Heart left ventricle (tissue), 16 donors: Measurements from ENCODE around the gene ZNF799. TPM values are rescaled to one million over a fixed set of nuclear protein-coding genes. Genes with fewer than 3 reads are reported as not detected.
A peak's percentile ranks its signal among the peaks of the same experiment; 100 is the strongest.
"Not testable (repeated sequence)": the region's sequence is repeated elsewhere in the genome, so short reads cannot be mapped to it uniquely, and the experiment has no call there.

ENCODE experiments used
- ATAC-seq, 4 donors: fragments of 200-7000 bp; cut with Tn5 transposase; one replicate each; pipeline ENCODE4 v1.9.1; 2020 to 2022; ENCODE audit warnings: moderate library complexity in 4 of 4, mild to moderate bottlenecking in 3 of 4, moderate number of reproducible peaks in 1 of 4
- DNase-seq, 5 donors: peaks; one replicate each; pipeline ENCODE4 v3.0.0-alpha.2; 2020
- H3K27ac ChIP-seq, 12 donors: fragments of 200-600 bp; sonication (generic) in 4 of 12; one replicate each; pipeline versions ENCODE4 v1.5.0 to v1.8.0; 2016 to 2022; ENCODE audit warnings: mild to moderate bottlenecking in 2 of 12
- H3K27me3 ChIP-seq, 9 donors: fragments of 200-600 bp; sonication (generic) in 2 of 9; one replicate each; pipeline versions ENCODE4 v1.5.1 to v1.8.0; 2016 to 2022; ENCODE audit warnings: mild to moderate bottlenecking in 3 of 9
- H3K36me3 ChIP-seq, 9 donors: fragments of 200-600 bp; sonication (generic) in 2 of 9; one replicate each; pipeline versions ENCODE4 v1.5.0 to v1.8.0; 2018 to 2022; ENCODE audit warnings: mild to moderate bottlenecking in 2 of 9
- H3K4me1 ChIP-seq, 12 donors: fragments of 200-600 bp; sonication (generic) in 4 of 12; one replicate each; pipeline versions ENCODE4 v1.5.0 to v1.8.0; 2016 to 2022; ENCODE audit warnings: mild to moderate bottlenecking in 3 of 12
- H3K4me3 ChIP-seq, 12 donors: fragments of 200-600 bp; sonication (generic) in 4 of 12; one replicate each; pipeline versions ENCODE4 v1.5.0 to v1.8.0; 2017 to 2022; ENCODE audit warnings: mild to moderate bottlenecking in 9 of 12, moderate library complexity in 4 of 12
- H3K9me3 ChIP-seq, 12 donors: fragments of 200-600 bp; sonication (generic) in 4 of 12; one replicate each; pipeline versions ENCODE4 v1.5.0 to v1.8.0; 2016 to 2022; ENCODE audit warnings: mild to moderate bottlenecking in 1 of 12
- CTCF ChIP-seq, 12 donors: fragments of 200-600 bp; sonication (generic) in 4 of 12; IDR thresholded peaks; one replicate each; pipeline versions ENCODE4 v1.5.0 to v1.8.0; 2018 to 2022; ENCODE audit warnings: antibody characterized with exemption in 12 of 12, mild to moderate bottlenecking in 5 of 12
- POLR2A ChIP-seq, 2 donors: fragments of 450-650 bp; IDR thresholded peaks; one replicate each; pipeline ENCODE4 v1.6.1; 2017; ENCODE audit warnings: antibody characterized with exemption in 2 of 2, mild to moderate bottlenecking in 2 of 2, moderate library complexity in 2 of 2
- WGBS, 4 donors: extraction: QIAGEN DNeasy Blood & Tissue Kit in 2 of 4; methylation state at CpG; one replicate each; pipeline versions ENCODE4 v1.1.5 to v1.1.7; 2013 to 2018; 5-methylcytosine and 5-hydroxymethylcytosine counted together
- intact Hi-C, 10 donors: fragments of 100-400 bp; cut with DNase I; formaldehyde crosslinking; loops; one replicate each; pipeline versions ENCODE4 v1.11.1 to v1.14.2; 2022
- polyA plus RNA-seq, 2 donors: library from polyadenylated mRNA; stranded (reverse); fragments of 200-250 nt; gene quantifications; one replicate each; pipeline ENCODE4 v1.2.3, GENCODE V29; 2013
- total RNA-seq, 9 donors: library from RNA; depleted of rRNA in 2 of 9; stranded (reverse); fragments of >200 nt in 2 of 9; fragmentation: NEBNext Ultra II Directional in 3 of 9; extraction: Animal tissue kit (Norgen Biotek cat#: 25700) in 3 of 9; gene quantifications; one replicate each; pipeline versions ENCODE4 v1.1.0 to v1.2.4, GENCODE V29; 2016 to 2023
- donor health status: ischemic (EF 13 %, LVEDD 7.1; RV severe dilation, severe dysfunction).
- donor health status: healthy with polysubstance abuse.
- donor health status: DM: no; HTN: yes; CAD: no.
- donor health status: DM: no; HTN: no; CAD: no.
- donor health status: ischemic (EF 25% LVEDD 6.9; RV normal size, moderate dysfunction).
- donor health status: ischemic (EF 25% LVEDD 5.7; RV mildly dilated, moderate dysfunction).
- donor health status: healthy.
- donor health status: DM: yes; HTN: yes; CAD: no.
- donor health status: ischemic (EF 35%, LVEDD 5.7; RV mildly dilated, moderate dysfunction).
- donor health status: nonischemic (EF 11% LVEDD 7.7; RV severe dilation, severe dysfunction).
- donor health status: DM: yes; HTN: yes; CAD: no.
- donor health status: PGD.
- donor health status: ischemic (EF 29% LVEDD 5.4; RV normal size, mild dysfunction).
- donor health status: nonischemic (EF 23%, LVEDD 6.1; RV moderate dilation, normal function).

ZNF799 gene
- total and polyA plus RNA-seq, 11 donors: 1.5 to 3.9 (median 2.1) TPM

DNA sequence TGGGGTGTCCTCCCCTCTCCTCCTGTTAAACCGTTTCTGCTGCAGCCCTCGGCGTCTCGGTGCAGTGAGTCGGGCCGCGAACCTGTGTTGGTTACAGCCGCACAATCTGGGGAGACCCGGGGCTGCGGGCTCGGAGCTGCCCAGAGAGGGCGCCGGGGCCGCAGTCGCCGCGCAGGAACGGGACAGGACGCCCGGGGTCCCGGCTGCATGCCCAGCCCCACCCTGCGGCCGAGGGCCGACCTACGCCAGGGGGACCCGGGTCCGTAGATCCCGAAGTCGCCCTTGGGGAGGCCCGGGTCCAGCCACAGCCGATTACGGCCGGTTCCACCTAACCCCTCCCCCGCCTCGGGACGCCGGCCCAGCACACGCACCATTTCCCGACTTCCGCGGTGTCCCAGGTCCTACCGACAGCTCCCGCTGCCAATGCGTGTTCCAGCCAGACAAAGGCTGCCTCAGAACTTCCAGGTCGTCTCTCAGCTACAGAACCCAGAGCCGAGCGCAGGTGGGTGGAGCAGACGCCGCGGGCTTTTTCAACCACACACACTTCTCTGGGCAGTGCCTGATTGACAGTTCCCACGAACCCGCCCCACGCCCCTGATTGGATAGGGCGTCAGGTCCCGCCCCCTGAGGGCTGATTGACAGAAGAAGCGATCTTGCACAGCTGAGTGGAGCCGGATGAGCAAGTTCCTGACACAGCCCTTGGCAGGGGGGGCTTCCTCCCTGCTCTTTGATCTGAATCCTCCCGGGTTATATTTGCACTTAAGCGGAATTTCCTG is 39.7 kb upstream of the ZNF799 start, which contains the start of gene ZNF443:
Gene ZNF443 (minus strand): TSS at position 481 of the 776 bp plus-strand sequence. CDS start 107 bp downstream, at position 374.
- peaks cover 0 to 16% (median 5%) of the 10 kb centered on the region in 12 donors for H3K9me3 ChIP-seq
- no peaks in the 10 kb centered on the region for H3K27me3 ChIP-seq
- H3K4me3 ChIP-seq: peak within 1 kb of the TSS; percentile 58 to 87 (median 76)
- H3K36me3 ChIP-seq: no peaks in the 10 kb centered on the region
- intact Hi-C loops: loop anchor here in 5 of 10 donors (1.0 to 5.0 kb wide), 7 partner anchors 40 to 148 kb away; partner anchors contain the start of genes ZNF709 (in 3 of the 5), ZNF799 (in 2 of the 5), ZNF44 (in 1 of the 5) and ZNF564 (in 1 of the 5)
- DNase-seq (peak; percentile 98 to 99 (median 99)), ATAC-seq (peak; percentile 100)
- peak within 1 kb of the TSS; percentile 40 to 87 (median 76) for H3K27ac ChIP-seq
- peaks cover 0 to 12% (median 0%) of the 10 kb centered on the region in 12 donors for H3K4me1 ChIP-seq
- TF ChIP-seq CTCF (IDR thresholded peaks at IDR 0.05) (peak in 2 of 12 donors; percentile 12 to 21), POLR2A (IDR thresholded peaks at IDR 0.05) (peak in 1 of 2 donors; percentile 59)
- WGBS, 4 donors: 0 to 1% (median 0%) methylated on average over 11 to 59 of the region's 59 CpGs

DNA sequence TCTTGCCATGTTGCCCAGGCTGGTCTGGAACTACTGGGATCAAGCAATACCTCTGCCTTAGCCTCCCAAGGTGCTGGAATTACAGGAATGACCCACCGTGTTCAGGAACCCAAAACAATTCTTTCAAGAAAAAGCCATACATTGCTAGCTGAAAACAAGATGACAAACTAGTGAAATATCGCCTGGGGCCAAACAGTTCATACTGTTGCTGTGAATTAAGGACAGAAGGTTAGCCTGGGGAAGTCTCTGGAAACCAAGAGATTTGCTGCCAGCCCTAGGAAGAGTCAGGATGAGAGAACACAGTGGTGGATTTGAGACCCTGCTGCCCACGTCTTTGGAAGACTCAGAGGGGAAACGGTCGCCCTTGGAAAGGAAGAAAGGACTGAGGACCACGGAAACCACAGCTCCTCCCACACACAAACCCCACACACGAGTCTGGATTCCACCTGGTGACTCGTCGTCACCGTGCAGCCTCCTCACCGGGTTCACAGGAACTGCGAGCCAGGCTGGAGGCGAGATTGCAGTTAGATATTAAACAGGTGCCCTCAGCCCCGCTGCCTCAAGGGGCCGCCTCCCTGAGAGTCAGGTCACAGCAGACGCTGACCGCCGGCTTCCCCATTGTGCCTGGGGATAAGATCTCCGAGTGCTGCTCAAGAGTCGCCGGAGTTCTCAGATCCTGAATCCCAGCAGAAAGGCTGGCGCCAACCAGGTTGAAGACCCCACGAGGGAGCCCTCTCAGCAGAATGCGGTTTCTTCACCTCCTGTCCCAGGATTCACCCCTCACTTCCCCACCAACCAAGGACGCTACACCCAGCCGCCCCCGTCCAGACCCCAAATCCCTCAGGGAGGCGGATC is 38.8 kb upstream of the ZNF799 start:
- DNase-seq, H3K36me3 ChIP-seq, H3K27me3 ChIP-seq: not testable (repeated sequence)
- Histone ChIP-seq H3K4me1 (peaks cover 0 to 12% (median 0%) of the 10 kb centered on the region in 12 donors), H3K27ac (peak overlapping the region; percentile 40 to 87 (median 76)), H3K9me3 (peaks cover 0 to 14% (median 5%) of the 10 kb centered on the region in 12 donors), H3K4me3 (peak overlapping the region; percentile 58 to 87 (median 76))
- peak in 1 of 4 donors; percentile 28 for ATAC-seq
- 1 to 2% (median 1%) methylated on average over 17 to 28 of the region's 28 CpGs for WGBS, 4 donors
- intact Hi-C loops: loop anchor here in 4 of 10 donors (2.0 to 5.0 kb wide), 4 partner anchors 39 to 148 kb away; partner anchors contain the start of genes ZNF709 (in 2 of the 4), ZNF799 (in 2 of the 4) and ZNF44 (in 1 of the 4)

DNA sequence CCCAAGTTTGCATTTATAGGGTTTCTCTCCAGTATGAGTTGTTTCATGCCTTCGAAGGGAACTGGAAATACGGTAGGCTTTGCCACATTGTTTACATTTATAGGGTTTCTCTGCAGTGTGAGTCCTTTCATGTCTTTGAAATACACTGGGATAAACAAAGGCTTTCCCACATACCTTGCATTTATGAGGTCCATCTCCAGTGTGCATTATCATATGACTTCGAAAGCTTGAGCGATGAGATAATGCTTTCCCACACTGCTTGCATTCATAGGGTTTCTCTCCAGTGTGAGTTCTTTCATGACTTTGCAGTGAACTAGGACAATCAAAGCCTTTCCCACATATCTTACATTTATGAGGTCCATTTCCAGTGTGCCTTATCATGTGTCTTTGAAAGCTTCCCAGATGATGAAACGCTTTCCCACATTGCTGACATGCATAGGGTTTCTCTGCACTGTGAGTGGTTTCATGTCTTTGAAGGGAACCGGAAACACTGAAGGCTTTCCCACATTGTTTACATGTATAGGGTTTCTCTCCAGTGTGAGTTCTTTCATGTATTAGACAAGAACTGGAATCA is 29.7 kb upstream of the ZNF799 start:
- peaks cover 0 to 26% (median 2%) of the 10 kb centered on the region in 12 donors for H3K9me3 ChIP-seq

DNA sequence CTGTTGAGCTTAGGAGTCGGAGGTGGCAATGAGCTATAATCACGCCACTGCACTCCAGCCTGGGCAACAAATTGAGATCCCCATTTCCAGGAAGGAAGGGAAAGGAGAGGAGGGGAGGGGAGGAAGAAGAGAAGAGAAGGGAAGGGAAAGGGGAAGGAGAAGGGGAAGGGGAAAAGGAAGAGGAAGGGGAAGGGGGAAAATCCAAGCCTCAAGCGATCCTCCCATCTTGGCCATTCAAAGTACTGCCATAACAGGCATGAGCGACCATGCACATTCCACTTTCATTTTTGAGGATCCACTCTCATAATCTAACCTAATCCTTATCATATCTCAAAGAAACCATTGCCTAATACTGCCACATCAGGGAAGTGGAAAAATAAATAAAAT is 24.8 kb upstream of the ZNF799 start:
- whole genome bisulfite sequencing, 4 donors: 95 to 98% (median 96%) methylated on average over 4 of the region's 4 CpGs
- intact Hi-C loops: no loop called here
- no peak for DNase-seq
- Histone ChIP-seq H3K36me3 (peaks cover 0 to 15% (median 9%) of the 10 kb centered on the region in 9 donors), H3K4me1 (no peaks in the 10 kb centered on the region), H3K4me3 (no peak overlapping the region), H3K27me3 (no peaks in the 10 kb centered on the region), H3K9me3 (peaks cover 0 to 27% (median 2%) of the 10 kb centered on the region in 12 donors), H3K27ac (no peak overlapping the region)
- ATAC-seq: no peak
- TF ChIP-seq POLR2A (IDR thresholded peaks at IDR 0.05) (no peak), CTCF (IDR thresholded peaks at IDR 0.05) (no peak)

More for the DNA sequence above, 29.7 kb upstream of the ZNF799 start:
- DNase-seq, H3K27ac ChIP-seq, H3K27me3 ChIP-seq, H3K4me1 ChIP-seq, intact Hi-C loops, H3K4me3 ChIP-seq, ATAC-seq: not testable (repeated sequence)
- H3K36me3 ChIP-seq: peaks cover 0 to 28% (median 17%) of the 10 kb centered on the region in 9 donors
- WGBS, 4 donors: 96 to 98% (median 97%) methylated on average over 6 of the region's 6 CpGs
